T-helper 2 cell treated with Interferon-gamma antibody and Interleukin-4, amounts not matched to agents 5 μg/mL and 100 μg/mL, for 36 hours (primary cell): ENCODE measurements around the gene TMEM33.
"Not testable (repeated sequence)": the region's sequence is repeated elsewhere in the genome, so short reads cannot be mapped to it uniquely, and the experiment has no call there.

ENCODE experiments used
- DNase-seq: peaks from one replicate; pipeline ENCODE4 v3.0.0; 2021; ENCODE audit warnings: low spot score
- H3K27ac Mint-ChIP-seq: one replicate; pipeline ENCODE4 v1.8.0; 2021; ENCODE audit warnings: mild to moderate bottlenecking, mixed read lengths
- H3K27me3 Mint-ChIP-seq: one replicate; pipeline ENCODE4 v1.8.0; 2021; ENCODE audit warnings: low read depth, mixed read lengths
- H3K36me3 Mint-ChIP-seq: one replicate; pipeline ENCODE4 v1.8.0; 2021; ENCODE audit warnings: low read depth, mixed read lengths
- H3K4me1 Mint-ChIP-seq: one replicate; pipeline ENCODE4 v1.8.0; 2021; ENCODE audit warnings: low read depth, mixed read lengths
- H3K4me3 Mint-ChIP-seq: one replicate; pipeline ENCODE4 v1.8.0; 2022; ENCODE audit warnings: mild to moderate bottlenecking, moderate library complexity, mixed read lengths
- H3K9me3 Mint-ChIP-seq: one replicate; pipeline ENCODE4 v1.8.0; 2021; ENCODE audit warnings: mixed read lengths

The TMEM33 gene

GRCh38 chr4:41934901-41935651 lies at the start of gene TMEM33:
TSS of gene TMEM33 (plus strand) at chr4:41935429. CDS start at chr4:41935485, 56 bp downstream.
- H3K9me3 Mint-ChIP-seq = peaks cover 6% of the 10 kb centered on the region
- H3K36me3 Mint-ChIP-seq = peaks cover 26% of the 10 kb centered on the region
- H3K4me1 Mint-ChIP-seq = peaks cover 47% of the 10 kb centered on the region
- no peaks in the 10 kb centered on the region for H3K27me3 Mint-ChIP-seq
- H3K4me3 Mint-ChIP-seq = peak within 1 kb of the TSS; percentile 99
- H3K27ac Mint-ChIP-seq = peak within 1 kb of the TSS; percentile 83
- DNase-seq = peak; percentile 71

- H3K27ac Mint-ChIP-seq = no peak overlapping the region
- DNase-seq = no peak
- H3K9me3 Mint-ChIP-seq = no peaks in the 10 kb centered on the region
- H3K27me3 Mint-ChIP-seq = peaks cover 60% of the 10 kb centered on the region
- no peaks in the 10 kb centered on the region for H3K4me1 Mint-ChIP-seq
- no peak overlapping the region for H3K4me3 Mint-ChIP-seq
- no peaks in the 10 kb centered on the region for H3K36me3 Mint-ChIP-seq
These were observed 49.8 kb upstream of the TMEM33 start for GRCh38 chr4:41885456-41885855.

- no peaks in the 10 kb centered on the region for H3K9me3 Mint-ChIP-seq
- no peak overlapping the region for H3K27ac Mint-ChIP-seq
- no peaks in the 10 kb centered on the region for H3K36me3 Mint-ChIP-seq
- no peaks in the 10 kb centered on the region for H3K4me1 Mint-ChIP-seq
- DNase-seq = no peak
- no peak overlapping the region for H3K4me3 Mint-ChIP-seq
- peaks cover 45% of the 10 kb centered on the region for H3K27me3 Mint-ChIP-seq
These were observed 48.0 kb upstream of the TMEM33 start for GRCh38 chr4:41887277-41887676.

- H3K4me3 Mint-ChIP-seq = no peak overlapping the region
- H3K36me3 Mint-ChIP-seq = no peaks in the 10 kb centered on the region
- no peak for DNase-seq
- no peaks in the 10 kb centered on the region for H3K9me3 Mint-ChIP-seq
- H3K27ac Mint-ChIP-seq = no peak overlapping the region
- H3K27me3 Mint-ChIP-seq = peaks cover 42% of the 10 kb centered on the region
- no peaks in the 10 kb centered on the region for H3K4me1 Mint-ChIP-seq
These were observed 47.2 kb upstream of the TMEM33 start for GRCh38 chr4:41887821-41888686.

GRCh38 chr4:41888687-41889074 lies 46.5 kb upstream of the TMEM33 start:
- Mint-ChIP-seq H3K4me3 (no peak overlapping the region), H3K4me1 (no peaks in the 10 kb centered on the region)

GRCh38 chr4:41889317-41889716 lies 45.9 kb upstream of the TMEM33 start:
- no peaks in the 10 kb centered on the region for H3K4me1 Mint-ChIP-seq
- no peak for DNase-seq
- no peak overlapping the region for H3K4me3 Mint-ChIP-seq
- H3K9me3 Mint-ChIP-seq = no peaks in the 10 kb centered on the region
- H3K36me3 Mint-ChIP-seq = no peaks in the 10 kb centered on the region
- H3K27ac Mint-ChIP-seq = no peak overlapping the region
- peaks cover 40% of the 10 kb centered on the region for H3K27me3 Mint-ChIP-seq

More at GRCh38 chr4:41888687-41889074, 46.5 kb upstream of the TMEM33 start:
- no peak for DNase-seq
- Mint-ChIP-seq H3K27ac (no peak overlapping the region), H3K36me3 (no peaks in the 10 kb centered on the region), H3K9me3 (no peaks in the 10 kb centered on the region), H3K27me3 (peaks cover 42% of the 10 kb centered on the region)

- Mint-ChIP-seq H3K9me3 (no peaks in the 10 kb centered on the region), H3K4me1 (no peaks in the 10 kb centered on the region), H3K27ac (no peak overlapping the region), H3K36me3 (no peaks in the 10 kb centered on the region), H3K27me3 (peaks cover 33% of the 10 kb centered on the region), H3K4me3 (no peak overlapping the region)
- DNase-seq = no peak
These were observed 45.1 kb upstream of the TMEM33 start for GRCh38 chr4:41890085-41890484.

- Mint-ChIP-seq H3K27me3 (peaks cover 11% of the 10 kb centered on the region), H3K27ac (no peak overlapping the region), H3K4me3 (no peak overlapping the region), H3K9me3 (no peaks in the 10 kb centered on the region), H3K4me1 (no peaks in the 10 kb centered on the region), H3K36me3 (no peaks in the 10 kb centered on the region)
- DNase-seq = no peak
These were observed 38.6 kb upstream of the TMEM33 start for GRCh38 chr4:41896648-41897047.

- Mint-ChIP-seq H3K27me3 (peaks cover 10% of the 10 kb centered on the region), H3K9me3 (no peaks in the 10 kb centered on the region), H3K4me3 (no peak overlapping the region), H3K27ac (no peak overlapping the region), H3K4me1 (no peaks in the 10 kb centered on the region), H3K36me3 (no peaks in the 10 kb centered on the region)
- no peak for DNase-seq
These were observed 37.5 kb upstream of the TMEM33 start for GRCh38 chr4:41897698-41898097.

GRCh38 chr4:41909136-41909535 lies 26.1 kb upstream of the TMEM33 start:
- H3K27me3 Mint-ChIP-seq, H3K36me3 Mint-ChIP-seq, H3K4me3 Mint-ChIP-seq, DNase-seq, H3K27ac Mint-ChIP-seq, H3K9me3 Mint-ChIP-seq, H3K4me1 Mint-ChIP-seq: not testable (repeated sequence)

GRCh38 chr4:41912546-41912945 lies 22.7 kb upstream of the TMEM33 start:
- no peaks in the 10 kb centered on the region for H3K27me3 Mint-ChIP-seq
- peaks cover 4% of the 10 kb centered on the region for H3K4me1 Mint-ChIP-seq
- H3K4me3 Mint-ChIP-seq = no peak overlapping the region
- no peaks in the 10 kb centered on the region for H3K36me3 Mint-ChIP-seq
- H3K27ac Mint-ChIP-seq = no peak overlapping the region
- no peak for DNase-seq
- peaks cover 6% of the 10 kb centered on the region for H3K9me3 Mint-ChIP-seq

- H3K4me1 Mint-ChIP-seq = peaks cover 4% of the 10 kb centered on the region
- no peaks in the 10 kb centered on the region for H3K27me3 Mint-ChIP-seq
- H3K27ac Mint-ChIP-seq = no peak overlapping the region
- no peak overlapping the region for H3K4me3 Mint-ChIP-seq
- no peak for DNase-seq
- H3K36me3 Mint-ChIP-seq = no peaks in the 10 kb centered on the region
- peaks cover 4% of the 10 kb centered on the region for H3K9me3 Mint-ChIP-seq
These were observed 21.7 kb upstream of the TMEM33 start for GRCh38 chr4:41913509-41913908.

GRCh38 chr4:41918278-41918677 lies 17.0 kb upstream of the TMEM33 start:
- Mint-ChIP-seq H3K9me3 (peaks cover 21% of the 10 kb centered on the region), H3K4me1 (peaks cover 4% of the 10 kb centered on the region), H3K36me3 (no peaks in the 10 kb centered on the region), H3K4me3 (no peak overlapping the region), H3K27me3 (no peaks in the 10 kb centered on the region), H3K27ac (no peak overlapping the region)
- no peak for DNase-seq

- peaks cover 24% of the 10 kb centered on the region for H3K9me3 Mint-ChIP-seq
- not testable (repeated sequence) for H3K4me3 Mint-ChIP-seq, H3K27ac Mint-ChIP-seq, H3K36me3 Mint-ChIP-seq, DNase-seq, H3K4me1 Mint-ChIP-seq, H3K27me3 Mint-ChIP-seq
These were observed 14.8 kb upstream of the TMEM33 start for GRCh38 chr4:41920416-41920815.
